Mucosa of descending colon (tissue), 3 donors: Measurements from ENCODE around the gene ST6GALNAC2. TPM values are rescaled to one million over a fixed set of nuclear protein-coding genes. Genes with fewer than 3 reads are reported as not detected.
"Not testable (repeated sequence)": the region's sequence is repeated elsewhere in the genome, so short reads cannot be mapped to it uniquely, and the experiment has no call there.

Experiments used
- ATAC-seq: fragments of 200-7000 bp; cut with Tn5 transposase; one replicate; pipeline ENCODE4 v1.9.1; 2020; ENCODE audit warnings: mild to moderate bottlenecking, moderate library complexity
- DNase-seq, 3 donors: peaks; one replicate each; pipeline ENCODE4 v3.0.0-alpha.2; 2020
- H3K36me3 ChIP-seq: fragments of 200-600 bp; one replicate; pipeline ENCODE4 v1.8.0; 2021; ENCODE audit warnings: low read depth, mild to moderate bottlenecking
- H3K4me1 ChIP-seq: fragments of 200-600 bp; one replicate; pipeline ENCODE4 v1.8.0; 2021; ENCODE audit warnings: low read depth, mild to moderate bottlenecking
- H3K4me3 ChIP-seq: fragments of 200-600 bp; one replicate; pipeline ENCODE4 v1.8.0; 2021; ENCODE audit warnings: mild to moderate bottlenecking
- H3K9me3 ChIP-seq: fragments of 200-600 bp; one replicate; pipeline ENCODE4 v1.8.0; 2021; ENCODE audit warnings: mild to moderate bottlenecking
- CTCF ChIP-seq: fragments of 200-600 bp; IDR thresholded peaks from one replicate; pipeline ENCODE4 v1.8.0; 2022; ENCODE audit warnings: antibody characterized with exemption, mild to moderate bottlenecking
- intact Hi-C, 2 donors: fragments of 100-400 bp; cut with DNase I in 1 of 2; cut with micrococcal nuclease in 1 of 2; formaldehyde crosslinking; loops; one replicate each; pipeline versions ENCODE4 v1.11.0 to v1.11.1; 2022; cut with DNase I, micrococcal nuclease
- total RNA-seq, 3 donors: library from RNA; stranded (reverse); fragmentation: NEBNext Ultra II Directional in 2 of 3; extraction: Animal tissue kit (Norgen Biotek cat#: 25700) in 2 of 3; gene quantifications; one replicate each; pipeline versions ENCODE4 v1.2.1 to v1.2.4, GENCODE V29; 2021 to 2023
- donor health status: DM: no; HTN: no; CAD: no; lungs with moderate emphysema.
- donor health status: DM: no; HTN: no; CAD: no.
- donor health status: DM: no; HTN: yes; CAD: no.

The ST6GALNAC2 gene
- total RNA-seq, 3 donors from 2014 or later: 3.7 to 11.1 (median 4.3) TPM

- H3K4me1 ChIP-seq: peaks cover 26% of the 10 kb centered on the region
- ATAC-seq (no peak), DNase-seq (no peak)
- TF ChIP-seq CTCF: no peak
- H3K9me3 ChIP-seq: no peaks in the 10 kb centered on the region
- H3K4me3 ChIP-seq: no peak overlapping the region
- intact Hi-C loops: no loop called here
- H3K36me3 ChIP-seq: no peaks in the 10 kb centered on the region
These were observed 23.8 kb downstream of the ST6GALNAC2 start for GRCh38 chr17:76561799-76562268.

GRCh38 chr17:76561332-76561731 lies 24.3 kb downstream of the ST6GALNAC2 start:
- Histone ChIP-seq H3K4me3 (no peak overlapping the region), H3K36me3 (no peaks in the 10 kb centered on the region), H3K9me3 (no peaks in the 10 kb centered on the region), H3K4me1 (peaks cover 31% of the 10 kb centered on the region)
- intact Hi-C loops: no loop called here
- no peak for DNase-seq
- no peak for TF ChIP-seq CTCF
- no peak for ATAC-seq

GRCh38 chr17:76560877-76561221 lies 24.8 kb downstream of the ST6GALNAC2 start:
- Histone ChIP-seq H3K4me1 (peaks cover 31% of the 10 kb centered on the region), H3K9me3 (no peaks in the 10 kb centered on the region), H3K4me3 (no peak overlapping the region), H3K36me3 (no peaks in the 10 kb centered on the region)
- TF ChIP-seq CTCF: no peak
- intact Hi-C loops: no loop called here
- no peak for ATAC-seq
- DNase-seq: no peak

- H3K4me1 ChIP-seq: peaks cover 31% of the 10 kb centered on the region
- TF ChIP-seq CTCF: no peak
These were observed 25.4 kb downstream of the ST6GALNAC2 start for GRCh38 chr17:76560036-76560876.

GRCh38 chr17:76559460-76559859 lies 26.2 kb downstream of the ST6GALNAC2 start:
- peaks cover 31% of the 10 kb centered on the region for H3K4me1 ChIP-seq
- H3K4me3 ChIP-seq, intact Hi-C loops, ATAC-seq, DNase-seq, H3K36me3 ChIP-seq, H3K9me3 ChIP-seq: not testable (repeated sequence)

More at GRCh38 chr17:76560036-76560876, 25.4 kb downstream of the ST6GALNAC2 start:
- no peaks in the 10 kb centered on the region for H3K9me3 ChIP-seq
- no peak overlapping the region for H3K4me3 ChIP-seq
- intact Hi-C loops: no loop called here
- DNase-seq (no peak), ATAC-seq (no peak)
- no peaks in the 10 kb centered on the region for H3K36me3 ChIP-seq
